HG03280 (cell line): ENCODE results near the gene SNRNP25.

Experiments
- ATAC-seq: cut with Tn5 transposase; IDR thresholded peaks from one replicate; pipeline ENCODE4 v1.9.1; 2021; ENCODE audit warnings: mild to moderate bottlenecking, moderate library complexity; ENCODE audit not compliant: unreplicated experiment

Gene SNRNP25

DNA sequence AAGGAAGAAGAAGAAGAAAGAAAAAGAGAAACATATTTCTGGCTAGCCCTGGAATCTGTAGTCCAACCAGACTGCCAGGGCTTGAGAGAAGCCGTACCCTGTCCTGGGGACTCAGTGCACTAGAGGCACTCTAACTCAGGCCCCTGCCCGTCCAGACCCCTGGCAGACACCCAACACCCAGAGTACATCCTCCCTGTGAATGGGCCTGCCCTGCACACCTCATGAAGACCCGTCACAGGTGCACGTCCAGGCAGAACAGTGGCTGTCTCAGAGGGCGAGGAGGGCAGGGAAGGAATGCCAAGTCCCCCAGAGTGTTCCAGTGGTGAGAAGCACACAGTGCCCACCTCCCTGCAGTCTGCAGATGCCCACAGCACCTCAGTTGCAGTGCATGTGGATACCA lies 47.4 kb downstream of the SNRNP25 start:
- no peak for ATAC-seq

DNA sequence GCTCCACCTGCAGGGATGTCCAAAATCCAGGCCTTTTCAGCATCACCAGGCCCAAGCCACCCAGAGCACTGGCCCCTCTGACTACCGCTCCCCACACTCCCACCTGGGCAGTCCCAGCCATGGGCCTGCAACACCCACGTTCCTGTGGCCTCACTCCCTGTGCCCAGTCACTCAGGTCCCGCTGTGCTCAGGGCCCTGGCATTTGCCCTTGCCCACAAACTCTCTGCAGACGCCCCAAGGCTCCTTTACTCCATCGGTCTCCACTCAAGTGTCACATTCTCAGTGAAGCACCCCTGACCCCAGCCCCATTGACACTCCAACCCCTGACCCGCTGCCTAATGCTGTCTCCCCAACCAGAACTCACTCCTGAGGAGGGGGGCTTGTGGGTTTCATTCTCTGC lies 48.0 kb downstream of the SNRNP25 start:
- ATAC-seq: no peak

DNA sequence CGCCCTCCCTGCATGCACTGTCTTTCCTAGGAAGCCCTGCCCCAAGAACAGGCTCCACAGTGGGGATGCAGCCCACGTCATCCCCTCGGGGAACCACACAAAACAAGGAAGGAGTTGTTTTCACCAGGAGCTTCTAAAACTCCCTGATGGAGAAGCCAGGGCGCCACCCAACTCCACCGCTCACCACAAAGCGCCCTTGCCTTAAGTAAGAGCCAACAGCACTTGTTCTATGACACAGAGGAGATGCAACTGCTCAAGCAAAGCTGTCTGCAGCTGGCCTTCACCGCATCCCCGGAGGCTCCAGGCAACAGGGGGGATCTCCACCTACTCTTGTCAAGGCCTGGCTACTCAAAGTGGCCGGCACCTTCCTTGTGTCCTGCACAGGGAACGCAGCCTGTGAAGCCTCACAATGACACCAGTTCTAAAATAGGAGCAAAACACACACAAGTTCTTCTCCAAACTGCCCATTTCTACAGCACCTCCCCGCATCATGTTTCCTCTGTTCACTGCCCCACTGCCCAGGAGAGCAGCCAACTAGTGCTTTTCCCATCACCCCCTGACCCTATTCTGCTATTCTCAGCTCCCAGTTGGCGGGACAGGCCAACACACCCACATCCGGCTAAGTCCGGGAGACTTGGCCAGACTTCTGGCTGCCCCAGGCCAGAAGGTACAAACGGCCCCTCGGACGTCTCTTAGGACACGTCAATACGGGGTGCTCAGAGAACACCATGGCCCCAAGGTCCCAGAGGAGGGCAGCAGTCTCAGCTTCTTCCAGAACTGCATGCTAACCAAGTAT lies 48.6 kb downstream of the SNRNP25 start:
- no peak for ATAC-seq

DNA sequence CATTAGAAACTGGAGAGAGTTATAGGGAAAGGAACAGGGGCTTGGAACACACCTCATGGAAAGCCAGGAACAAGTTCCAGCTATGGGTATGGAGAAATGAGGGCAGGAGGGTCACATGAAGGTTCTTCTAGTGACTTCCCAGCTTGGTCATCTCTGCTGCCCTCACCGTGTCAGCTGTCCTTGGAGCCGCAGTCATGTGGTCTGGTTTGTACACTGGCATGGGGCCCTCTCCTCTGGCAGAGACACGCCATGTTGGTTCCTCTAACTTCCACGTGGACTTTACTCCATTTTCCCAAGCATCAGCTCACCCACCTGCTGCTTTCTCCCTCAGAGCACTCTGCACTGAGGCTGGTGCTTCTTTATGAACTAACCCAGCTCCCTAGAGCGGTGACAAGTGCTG lies 50.7 kb downstream of the SNRNP25 start:
- no peak for ATAC-seq

DNA sequence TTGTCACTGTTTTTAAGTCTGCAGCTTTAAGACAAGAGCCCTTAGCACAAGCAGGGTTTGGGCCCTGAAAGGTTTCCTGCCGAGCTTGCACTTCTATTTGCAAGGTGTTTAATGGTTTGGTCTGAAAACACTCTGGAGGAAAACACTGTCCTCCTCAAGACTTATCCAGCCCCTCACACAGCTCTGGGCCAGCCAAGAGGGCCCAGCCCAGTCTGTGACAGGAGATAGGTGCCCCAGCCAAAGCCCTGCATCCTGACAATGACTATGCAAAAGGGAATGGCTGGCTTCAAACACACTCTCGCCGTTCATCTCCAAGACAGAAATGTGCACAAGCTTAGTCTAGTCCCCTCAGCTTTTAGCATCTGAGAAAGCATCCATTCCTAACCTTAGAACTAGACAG lies 51.3 kb downstream of the SNRNP25 start:
- ATAC-seq: no peak

DNA sequence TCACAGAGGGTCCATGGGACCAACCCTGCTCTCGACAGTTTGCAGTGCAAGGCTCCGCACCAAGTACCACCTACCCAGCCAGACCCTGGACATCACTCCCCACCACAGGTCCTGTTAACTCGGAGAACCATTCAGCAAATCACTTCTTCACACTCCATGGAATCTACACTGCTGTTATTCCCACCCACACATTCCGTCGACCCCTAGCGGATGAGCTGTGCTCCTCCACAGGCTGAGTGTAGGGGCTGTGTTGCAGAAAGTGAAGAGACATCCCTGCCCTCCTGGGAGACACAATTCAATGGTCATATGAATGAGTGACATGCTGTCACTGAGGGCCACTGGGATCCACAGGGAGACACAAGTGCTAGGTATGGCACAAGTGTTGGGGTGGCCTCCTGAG lies 51.9 kb downstream of the SNRNP25 start:
- ATAC-seq: no peak

DNA sequence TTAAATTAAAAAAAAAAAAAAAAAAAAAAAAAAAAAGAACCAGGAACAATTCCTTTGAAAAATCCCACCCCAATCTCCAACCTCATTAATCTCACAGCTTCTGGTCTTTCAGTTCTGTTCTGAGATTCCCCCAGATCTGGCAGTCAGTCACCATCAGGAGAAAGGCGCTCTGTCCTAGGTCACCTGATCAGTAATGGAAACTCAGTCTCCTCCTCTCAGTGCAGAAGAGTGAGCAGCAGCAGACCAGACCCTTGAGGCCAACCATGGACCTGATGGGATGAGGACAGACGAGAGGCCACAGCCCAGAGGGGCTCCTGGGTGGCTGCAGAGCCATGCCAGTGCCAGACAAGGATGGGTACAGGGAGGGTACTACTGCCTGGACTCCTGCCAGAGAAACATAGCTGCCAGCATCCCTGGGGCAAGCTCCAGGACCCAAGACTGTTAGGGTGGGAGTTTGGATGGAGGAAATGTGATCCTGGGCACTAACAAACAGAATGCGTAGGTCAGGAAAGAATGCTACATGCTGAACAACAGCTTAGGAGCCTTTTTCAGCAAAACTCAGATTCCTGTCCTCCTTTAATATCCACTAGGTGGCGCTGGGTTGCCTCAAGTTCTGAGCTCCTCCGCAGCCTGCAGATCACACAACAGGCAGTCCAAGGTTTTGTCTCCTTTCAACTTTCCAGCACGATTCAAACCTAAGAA lies 53.1 kb downstream of the SNRNP25 start:
- ATAC-seq: no peak
